SU-DHL-6 (cell line): Measurements from ENCODE around the gene GPR68.

Source experiments
- EZH2phosphoT487 ChIP-seq: fragments of 200-600 bp; sonication (generic), shearing (Covaris generic); conservative IDR thresholded peaks from 2 replicates; pipeline ENCODE4 v1.6.1; 2018; ENCODE audit warnings: mild to moderate bottlenecking, antibody characterized with exemption, low read length, moderate library complexity, mixed read lengths
- TF ChIP-seq, protein P1 (sequence below): fragments of 200-600 bp; sonication (generic); IDR thresholded peaks from one replicate; pipeline ENCODE4 v1.5.1; 2017; ENCODE audit warnings: antibody characterized with exemption, mild to moderate bottlenecking, low read length, moderate library complexity; ENCODE audit not compliant: insufficient read depth, poor library complexity, severe bottlenecking

DNA sequence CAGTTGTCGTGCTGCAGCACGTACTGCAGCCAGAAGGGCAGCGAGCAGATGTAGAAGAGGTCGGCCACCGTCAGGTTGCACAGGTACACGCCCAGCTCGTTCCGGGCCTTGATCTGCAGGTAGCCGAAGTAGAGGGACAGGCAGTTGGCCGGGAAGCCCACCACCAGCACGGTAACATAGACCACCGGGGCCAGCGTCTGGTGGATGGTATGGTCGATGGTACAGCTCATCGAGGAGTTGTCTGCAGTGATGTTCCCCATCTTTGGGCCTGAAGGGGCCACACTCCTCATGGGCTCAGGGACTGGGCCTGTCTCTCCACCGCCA is 9.8 kb downstream of the GPR68 start:
- TF ChIP-seq, protein P1, sequence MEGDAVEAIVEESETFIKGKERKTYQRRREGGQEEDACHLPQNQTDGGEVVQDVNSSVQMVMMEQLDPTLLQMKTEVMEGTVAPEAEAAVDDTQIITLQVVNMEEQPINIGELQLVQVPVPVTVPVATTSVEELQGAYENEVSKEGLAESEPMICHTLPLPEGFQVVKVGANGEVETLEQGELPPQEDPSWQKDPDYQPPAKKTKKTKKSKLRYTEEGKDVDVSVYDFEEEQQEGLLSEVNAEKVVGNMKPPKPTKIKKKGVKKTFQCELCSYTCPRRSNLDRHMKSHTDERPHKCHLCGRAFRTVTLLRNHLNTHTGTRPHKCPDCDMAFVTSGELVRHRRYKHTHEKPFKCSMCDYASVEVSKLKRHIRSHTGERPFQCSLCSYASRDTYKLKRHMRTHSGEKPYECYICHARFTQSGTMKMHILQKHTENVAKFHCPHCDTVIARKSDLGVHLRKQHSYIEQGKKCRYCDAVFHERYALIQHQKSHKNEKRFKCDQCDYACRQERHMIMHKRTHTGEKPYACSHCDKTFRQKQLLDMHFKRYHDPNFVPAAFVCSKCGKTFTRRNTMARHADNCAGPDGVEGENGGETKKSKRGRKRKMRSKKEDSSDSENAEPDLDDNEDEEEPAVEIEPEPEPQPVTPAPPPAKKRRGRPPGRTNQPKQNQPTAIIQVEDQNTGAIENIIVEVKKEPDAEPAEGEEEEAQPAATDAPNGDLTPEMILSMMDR: no peak
- no peak for TF ChIP-seq EZH2phosphoT487
